K562 (cell line): ENCODE data around the gene CELF4.

Source experiments
- BCLAF1 ChIP-seq, 2 experiments: fragments of 450-650 bp in 1 of 2; IDR thresholded peaks; 2 replicates each; pipeline ENCODE4 v1.6.1; 2011 to 2017; ENCODE audit warnings: low read depth in 2 of 2, antibody characterized with exemption in 1 of 2, borderline replicate concordance in 1 of 2, low read length in 1 of 2, mild to moderate bottlenecking in 1 of 2, mixed read lengths in 1 of 2; ENCODE audit not compliant: control insufficient read depth in 1 of 2
- CHD1 ChIP-seq: fragments of 200-600 bp; sonication (generic); IDR thresholded peaks from one replicate; pipeline ENCODE4 v1.6.1; 2012; ENCODE audit warnings: mild to moderate bottlenecking, moderate library complexity, low read length, inconsistent platforms
- IRF2 ChIP-seq: sonication (generic); formaldehyde crosslinking; IDR thresholded peaks from 2 replicates; pipeline ENCODE4 v1.8.1; 2022; ENCODE audit warnings: mild to moderate bottlenecking, missing genetic modification reagents
- KAT7 ChIP-seq: sonication (generic); formaldehyde crosslinking; IDR thresholded peaks from 2 replicates; pipeline ENCODE4 v1.8.0; 2022; ENCODE audit warnings: missing genetic modification reagents, mild to moderate bottlenecking, borderline replicate concordance
- MYNN ChIP-seq, 2 experiments: sonication (generic); formaldehyde crosslinking in 1 of 2; IDR thresholded peaks; 2 replicates each; pipeline versions ENCODE4 v1.5.0 to v1.6.1; 2016 to 2020; ENCODE audit warnings: antibody characterized with exemption in 1 of 2, missing genetic modification reagents in 1 of 2
- PKNOX1 ChIP-seq: fragments of 450-650 bp; IDR thresholded peaks from 2 replicates; pipeline ENCODE4 v1.6.1; 2016
- PRDM10 ChIP-seq: fragments of 450-650 bp; IDR thresholded peaks from 2 replicates; pipeline ENCODE4 v1.6.1; 2018; ENCODE audit not compliant: partially characterized antibody
- SNIP1 ChIP-seq: fragments of 450-650 bp; IDR thresholded peaks from 2 replicates; pipeline ENCODE4 v1.7.1; 2017; ENCODE audit warnings: low read depth, mild to moderate bottlenecking
- ZEB2 ChIP-seq: fragments of 450-650 bp; IDR thresholded peaks from 2 replicates; pipeline ENCODE4 v1.6.1; 2016
- ZNF239 ChIP-seq: fragments of 250-450 bp; sonication (Bioruptor Pico); IDR thresholded peaks from 2 replicates; pipeline ENCODE4 v1.4.0; 2020; ENCODE audit warnings: mild to moderate bottlenecking
- ZNF717 ChIP-seq: fragments of 250-450 bp; sonication (Bioruptor Pico); IDR thresholded peaks from 2 replicates; pipeline ENCODE4 v1.5.0; 2021

- TF ChIP-seq IRF2: no peak
- TF ChIP-seq PKNOX1: no peak
- TF ChIP-seq ZEB2: no peak
- TF ChIP-seq KAT7: no peak
- TF ChIP-seq ZNF239 (CRISPR knock-in tag): no peak
- no peak for TF ChIP-seq MYNN (IDR thresholded peaks at IDR 0.05)
- no peak for TF ChIP-seq MYNN (CRISPR knock-in tag; IDR thresholded peaks at IDR 0.05)
- TF ChIP-seq BCLAF1 (IDR thresholded peaks at IDR 0.05; ENCODE audit: borderline replicate concordance in 1 of 2, control insufficient read depth in 1 of 2, low read depth in 2 of 2, low read length in 1 of 2): no peak
- no peak for TF ChIP-seq SNIP1
- TF ChIP-seq PRDM10: no peak
- no peak for TF ChIP-seq ZNF717
- TF ChIP-seq CHD1: no peak
Observed at GRCh38 chr18:37272841-37273240, 292.8 kb downstream of the CELF4 start.
